Mesothelial cell of epicardium (in vitro differentiated cells): Measurements from ENCODE around the gene FTCDNL1. TPM values are rescaled to one million over a fixed set of nuclear protein-coding genes. Genes with fewer than 3 reads are reported as not detected.

Experiments
- DNase-seq, 2 experiments: peaks; one replicate each; pipeline ENCODE4 v3.0.0; 2021; ENCODE audit warnings: low spot score in 2 of 2; ENCODE audit not compliant: unreplicated experiment in 2 of 2
- H3K27ac Mint-ChIP-seq: 2 replicates; pipeline ENCODE4 v1.8.0; 2021; ENCODE audit warnings: mixed read lengths
- H3K27me3 Mint-ChIP-seq: 2 replicates; pipeline ENCODE4 v1.8.0; 2021; ENCODE audit warnings: low read depth, mixed read lengths
- H3K36me3 Mint-ChIP-seq: 2 replicates; pipeline ENCODE4 v1.8.0; 2021; ENCODE audit warnings: mixed read lengths
- H3K4me1 Mint-ChIP-seq: 2 replicates; pipeline ENCODE4 v1.8.0; 2021; ENCODE audit warnings: mixed read lengths
- H3K4me3 Mint-ChIP-seq: 2 replicates; pipeline ENCODE4 v1.8.0; 2021; ENCODE audit warnings: mild to moderate bottlenecking, moderate library complexity, mixed read lengths
- H3K9me3 Mint-ChIP-seq: 2 replicates; pipeline ENCODE4 v1.8.0; 2021; ENCODE audit warnings: mixed read lengths
- total RNA-seq: library from RNA; stranded (reverse); gene quantifications from 3 replicates; pipeline ENCODE4 v1.2.1, GENCODE V29; 2021
- TF ChIP-seq, protein P1 (sequence below): fragments of 200-600 bp; sonication (generic); IDR thresholded peaks from one replicate; pipeline ENCODE4 v1.5.0; 2021; ENCODE audit warnings: antibody characterized with exemption; ENCODE audit not compliant: unreplicated experiment

FTCDNL1 gene
- total RNA-seq, 1 donor from 2014 or later = 2.1 TPM

DNA sequence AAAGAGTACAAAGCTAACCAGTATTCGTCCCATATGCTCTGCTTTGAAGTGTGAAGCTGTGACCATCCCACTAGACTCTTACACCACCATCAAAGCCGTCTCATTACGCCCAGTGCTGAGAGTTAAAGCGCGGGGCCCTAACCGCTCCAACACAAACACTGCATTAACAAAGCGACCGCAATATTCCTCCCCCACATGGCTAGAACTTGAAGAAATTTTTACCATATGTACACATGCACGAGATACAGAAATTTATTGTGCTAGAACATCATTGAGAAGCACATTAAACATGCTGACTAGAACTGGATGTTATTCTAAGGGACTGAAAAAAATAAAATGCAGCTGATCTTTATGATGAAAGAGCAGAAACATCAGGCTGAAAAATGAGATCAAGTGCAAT is 20.5 kb downstream of the FTCDNL1 start:
- H3K27me3 Mint-ChIP-seq = peaks cover 6% of the 10 kb centered on the region
- H3K36me3 Mint-ChIP-seq = no peaks in the 10 kb centered on the region
- H3K27ac Mint-ChIP-seq = no peak overlapping the region
- H3K9me3 Mint-ChIP-seq = no peaks in the 10 kb centered on the region
- H3K4me3 Mint-ChIP-seq = no peak overlapping the region
- no peaks in the 10 kb centered on the region for H3K4me1 Mint-ChIP-seq
- DNase-seq = no peak
- TF ChIP-seq, protein P1, sequence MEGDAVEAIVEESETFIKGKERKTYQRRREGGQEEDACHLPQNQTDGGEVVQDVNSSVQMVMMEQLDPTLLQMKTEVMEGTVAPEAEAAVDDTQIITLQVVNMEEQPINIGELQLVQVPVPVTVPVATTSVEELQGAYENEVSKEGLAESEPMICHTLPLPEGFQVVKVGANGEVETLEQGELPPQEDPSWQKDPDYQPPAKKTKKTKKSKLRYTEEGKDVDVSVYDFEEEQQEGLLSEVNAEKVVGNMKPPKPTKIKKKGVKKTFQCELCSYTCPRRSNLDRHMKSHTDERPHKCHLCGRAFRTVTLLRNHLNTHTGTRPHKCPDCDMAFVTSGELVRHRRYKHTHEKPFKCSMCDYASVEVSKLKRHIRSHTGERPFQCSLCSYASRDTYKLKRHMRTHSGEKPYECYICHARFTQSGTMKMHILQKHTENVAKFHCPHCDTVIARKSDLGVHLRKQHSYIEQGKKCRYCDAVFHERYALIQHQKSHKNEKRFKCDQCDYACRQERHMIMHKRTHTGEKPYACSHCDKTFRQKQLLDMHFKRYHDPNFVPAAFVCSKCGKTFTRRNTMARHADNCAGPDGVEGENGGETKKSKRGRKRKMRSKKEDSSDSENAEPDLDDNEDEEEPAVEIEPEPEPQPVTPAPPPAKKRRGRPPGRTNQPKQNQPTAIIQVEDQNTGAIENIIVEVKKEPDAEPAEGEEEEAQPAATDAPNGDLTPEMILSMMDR = no peak

DNA sequence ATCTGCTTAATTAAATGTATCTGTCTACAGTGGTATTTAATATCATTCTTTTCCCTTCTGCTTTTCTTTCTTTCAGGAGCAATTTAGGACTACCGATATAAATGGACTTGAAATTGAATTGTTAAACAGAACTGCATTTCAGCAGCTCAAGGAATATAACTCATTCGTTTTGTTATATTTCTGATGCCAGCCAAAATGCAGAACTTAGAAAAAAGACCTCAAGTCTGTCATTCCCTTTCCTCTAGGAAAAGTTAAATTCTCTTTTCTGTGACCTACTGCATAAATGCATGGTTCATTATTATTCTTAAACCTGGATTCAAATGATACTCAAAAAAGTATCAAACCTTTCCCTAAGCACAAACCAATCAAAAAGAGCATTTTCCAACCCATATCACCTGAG is 21.4 kb downstream of the FTCDNL1 start:
- DNase-seq = no peak
- TF ChIP-seq, protein P1 = no peak
- no peak overlapping the region for H3K4me3 Mint-ChIP-seq

DNA sequence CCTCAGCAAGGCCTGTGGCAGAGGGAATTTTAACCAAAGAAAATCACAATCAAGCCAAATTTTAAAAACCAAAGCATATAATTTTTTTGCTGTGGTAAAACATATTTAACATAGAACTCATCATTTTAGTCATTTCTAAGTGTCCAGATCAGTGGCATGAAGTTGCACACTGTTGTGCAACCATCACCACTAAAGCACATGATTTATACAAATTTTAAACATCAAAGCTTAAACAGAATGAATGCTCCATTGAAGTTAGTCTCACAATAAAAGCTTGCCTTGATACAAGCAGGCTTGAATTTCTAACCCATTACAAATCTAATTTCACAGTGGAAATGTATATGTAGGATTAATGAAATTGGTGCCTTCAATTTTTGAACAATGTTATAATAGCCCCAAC is 31.2 kb downstream of the FTCDNL1 start:
- Mint-ChIP-seq H3K27me3 (peaks cover 2% of the 10 kb centered on the region), H3K36me3 (no peaks in the 10 kb centered on the region), H3K4me1 (peaks cover 3% of the 10 kb centered on the region), H3K27ac (no peak overlapping the region), H3K9me3 (no peaks in the 10 kb centered on the region), H3K4me3 (no peak overlapping the region)
- DNase-seq = no peak
- TF ChIP-seq, protein P1 = no peak

More for the DNA sequence above, 21.4 kb downstream of the FTCDNL1 start:
- H3K4me1 Mint-ChIP-seq = no peaks in the 10 kb centered on the region
- H3K36me3 Mint-ChIP-seq = no peaks in the 10 kb centered on the region
- no peaks in the 10 kb centered on the region for H3K9me3 Mint-ChIP-seq
- no peak overlapping the region for H3K27ac Mint-ChIP-seq
- H3K27me3 Mint-ChIP-seq = peaks cover 6% of the 10 kb centered on the region

DNA sequence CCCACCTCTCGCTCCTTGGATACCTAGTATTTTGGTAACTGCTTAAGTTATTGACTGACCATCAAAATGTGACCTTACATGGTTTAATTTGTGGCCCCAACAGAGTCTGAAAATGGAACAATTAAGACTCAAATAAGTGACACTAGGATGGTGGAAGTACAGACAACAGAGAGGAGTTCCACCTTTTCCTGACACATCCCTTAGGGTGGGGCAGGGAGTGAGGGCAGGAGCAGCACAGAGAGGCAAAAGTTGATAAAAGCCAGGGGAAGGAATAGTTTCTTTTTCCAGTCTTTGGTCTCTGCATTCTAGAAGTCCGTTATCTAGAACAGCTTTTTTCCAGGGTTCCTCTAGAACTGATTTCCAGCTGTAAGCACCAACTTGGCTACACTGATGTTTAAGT is 32.2 kb downstream of the FTCDNL1 start:
- Mint-ChIP-seq H3K4me3 (no peak overlapping the region), H3K4me1 (peaks cover 3% of the 10 kb centered on the region), H3K27ac (no peak overlapping the region), H3K36me3 (no peaks in the 10 kb centered on the region), H3K27me3 (peaks cover 2% of the 10 kb centered on the region), H3K9me3 (no peaks in the 10 kb centered on the region)
- TF ChIP-seq, protein P1 = no peak
- no peak for DNase-seq

DNA sequence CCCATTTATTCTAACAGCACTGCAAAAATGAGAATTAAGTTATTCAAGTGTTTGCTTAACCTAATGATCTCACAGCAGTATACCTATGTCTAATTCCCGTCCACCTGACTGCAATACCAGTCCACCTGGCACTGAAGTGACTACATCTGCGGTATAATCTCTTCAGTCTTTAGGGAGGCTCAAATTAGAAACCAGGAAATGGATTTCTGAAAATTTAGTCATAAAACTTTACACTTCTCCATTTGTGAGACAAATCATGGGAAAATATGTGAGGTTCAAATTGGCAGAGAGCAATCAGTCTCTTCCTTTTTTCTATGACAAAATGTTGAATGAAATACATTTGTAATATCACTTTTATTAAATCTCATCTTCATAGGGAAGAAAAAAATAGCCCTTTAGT is 33.0 kb downstream of the FTCDNL1 start:
- TF ChIP-seq, protein P1 = no peak
- Mint-ChIP-seq H3K4me1 (peaks cover 3% of the 10 kb centered on the region), H3K9me3 (no peaks in the 10 kb centered on the region), H3K27ac (no peak overlapping the region), H3K4me3 (no peak overlapping the region), H3K36me3 (no peaks in the 10 kb centered on the region), H3K27me3 (peaks cover 2% of the 10 kb centered on the region)
- no peak for DNase-seq

DNA sequence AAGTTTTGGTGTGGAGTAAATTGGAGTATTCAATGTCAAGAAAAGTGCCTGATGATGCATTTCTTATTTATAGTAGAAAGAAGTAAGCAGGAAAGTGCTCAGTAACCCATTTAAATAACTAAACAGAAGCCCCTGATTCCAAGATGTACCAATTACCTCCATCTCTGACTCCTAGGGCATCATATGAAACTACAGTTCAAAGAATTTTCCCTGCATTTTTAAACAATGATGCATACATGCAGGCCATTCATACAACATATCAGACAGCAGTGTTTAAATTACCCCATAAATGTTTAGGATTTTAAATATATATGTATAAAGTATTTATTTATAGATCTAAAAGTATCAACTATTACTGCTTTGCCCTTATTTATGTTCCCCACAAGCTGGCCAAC is 36.2 kb downstream of the FTCDNL1 start:
- Mint-ChIP-seq H3K9me3 (no peaks in the 10 kb centered on the region), H3K27ac (no peak overlapping the region), H3K4me3 (no peak overlapping the region), H3K36me3 (no peaks in the 10 kb centered on the region), H3K27me3 (peaks cover 2% of the 10 kb centered on the region), H3K4me1 (peaks cover 3% of the 10 kb centered on the region)
- DNase-seq = no peak
- TF ChIP-seq, protein P1 = no peak
